ENCODE results near the gene THRAP3. TPM values are rescaled to one million over a fixed set of nuclear protein-coding genes. Genes with fewer than 3 reads are reported as not detected.

Gene THRAP3
- total RNA-seq, 1 experiment from 2014 or later: 133 TPM

GRCh38 chr1:36295390-36295789 is 71.1 kb downstream of the THRAP3 start:
- CTCF ChIA-PET: no interaction called here
- TF ChIP-seq CTCF (conservative IDR thresholded peaks at IDR 0.05; ENCODE audit: low read depth, low read length): no peak
- TF ChIP-seq EZH2 (IDR thresholded peaks at IDR 0.05; ENCODE audit: borderline replicate concordance, low read depth, low read length, poor library complexity, severe bottlenecking): no peak
- no peak for DNase-seq (ENCODE audit: low spot score)
- Histone ChIP-seq H3K27me3 (replicated peaks; ENCODE audit: insufficient read depth, low read depth, low read length, poor library complexity) (no peaks in the 10 kb centered on the region), H3K36me3 (ENCODE audit: insufficient read depth, low read length, poor library complexity, severe bottlenecking) (peaks cover 78% of the 10 kb centered on the region), H3K27ac (ENCODE audit: low read depth, low read length, poor library complexity, severe bottlenecking) (no peak overlapping the region), H3K9me3 (ENCODE audit: low read depth, low read length, poor library complexity, severe bottlenecking) (no peaks in the 10 kb centered on the region), H3K4me3 (ENCODE audit: low read depth, low read length, poor library complexity, severe bottlenecking) (no peak overlapping the region), H3K4me1 (ENCODE audit: insufficient read depth, low read length, poor library complexity, severe bottlenecking) (peaks cover 9% of the 10 kb centered on the region)
- BruUV-seq (replicated peaks): no TSS peak
- POLR2A ChIA-PET (ENCODE audit: low non-redundant PET): no interaction called here
- intact Hi-C loops (cut with micrococcal nuclease; ENCODE audit: unreplicated experiment): no loop called here

- DNase-seq (ENCODE audit: low spot score): no peak
- ChIA-PET POLR2A (ENCODE audit: low non-redundant PET) (no interaction called here), CTCF (no interaction called here)
- peaks cover 9% of the 10 kb centered on the region for H3K4me1 ChIP-seq (ENCODE audit: insufficient read depth, low read length, poor library complexity, severe bottlenecking)
- no TSS peak for BruUV-seq (replicated peaks)
- peaks cover 78% of the 10 kb centered on the region for H3K36me3 ChIP-seq (ENCODE audit: insufficient read depth, low read length, poor library complexity, severe bottlenecking)
- intact Hi-C loops (cut with micrococcal nuclease; ENCODE audit: unreplicated experiment): no loop called here
- H3K4me3 ChIP-seq (ENCODE audit: low read depth, low read length, poor library complexity, severe bottlenecking): no peak overlapping the region
- no peak overlapping the region for H3K27ac ChIP-seq (ENCODE audit: low read depth, low read length, poor library complexity, severe bottlenecking)
- no peaks in the 10 kb centered on the region for H3K27me3 ChIP-seq (replicated peaks; ENCODE audit: insufficient read depth, low read depth, low read length, poor library complexity)
- no peaks in the 10 kb centered on the region for H3K9me3 ChIP-seq (ENCODE audit: low read depth, low read length, poor library complexity, severe bottlenecking)
- TF ChIP-seq EZH2 (IDR thresholded peaks at IDR 0.05; ENCODE audit: borderline replicate concordance, low read depth, low read length, poor library complexity, severe bottlenecking): no peak
- TF ChIP-seq CTCF (conservative IDR thresholded peaks at IDR 0.05; ENCODE audit: low read depth, low read length): no peak
Measured at GRCh38 chr1:36297062-36297461, 72.8 kb downstream of the THRAP3 start.

GRCh38 chr1:36298640-36299039 is 74.4 kb downstream of the THRAP3 start:
- intact Hi-C loops (cut with micrococcal nuclease; ENCODE audit: unreplicated experiment): no loop called here
- ChIA-PET CTCF (interaction anchor here (0.7 kb wide), 1 partner anchor 199 kb away, joined by 5 read pairs; no protein-coding TSS in a partner anchor), POLR2A (ENCODE audit: low non-redundant PET) (no interaction called here)
- Histone ChIP-seq H3K36me3 (ENCODE audit: insufficient read depth, low read length, poor library complexity, severe bottlenecking) (peaks cover 78% of the 10 kb centered on the region), H3K9me3 (ENCODE audit: low read depth, low read length, poor library complexity, severe bottlenecking) (no peaks in the 10 kb centered on the region), H3K27me3 (replicated peaks; ENCODE audit: insufficient read depth, low read depth, low read length, poor library complexity) (no peaks in the 10 kb centered on the region), H3K4me3 (ENCODE audit: low read depth, low read length, poor library complexity, severe bottlenecking) (no peak overlapping the region), H3K4me1 (ENCODE audit: insufficient read depth, low read length, poor library complexity, severe bottlenecking) (peaks cover 9% of the 10 kb centered on the region), H3K27ac (ENCODE audit: low read depth, low read length, poor library complexity, severe bottlenecking) (no peak overlapping the region)
- no TSS peak for BruUV-seq (replicated peaks)
- TF ChIP-seq EZH2 (IDR thresholded peaks at IDR 0.05; ENCODE audit: borderline replicate concordance, low read depth, low read length, poor library complexity, severe bottlenecking) (no peak), CTCF (conservative IDR thresholded peaks at IDR 0.05; ENCODE audit: low read depth, low read length) (no peak)
- no peak for DNase-seq (ENCODE audit: low spot score)
